Amniotic epithelial cell (primary cell): Measurements from ENCODE around the gene CREB1.
"Not testable (repeated sequence)": the region's sequence is repeated elsewhere in the genome, so short reads cannot be mapped to it uniquely, and the experiment has no call there.

Source experiments
- DNase-seq: peaks from one replicate; pipeline ENCODE4 v3.0.0-alpha.2; 2010; ENCODE audit warnings: low read depth

Gene CREB1

DNA sequence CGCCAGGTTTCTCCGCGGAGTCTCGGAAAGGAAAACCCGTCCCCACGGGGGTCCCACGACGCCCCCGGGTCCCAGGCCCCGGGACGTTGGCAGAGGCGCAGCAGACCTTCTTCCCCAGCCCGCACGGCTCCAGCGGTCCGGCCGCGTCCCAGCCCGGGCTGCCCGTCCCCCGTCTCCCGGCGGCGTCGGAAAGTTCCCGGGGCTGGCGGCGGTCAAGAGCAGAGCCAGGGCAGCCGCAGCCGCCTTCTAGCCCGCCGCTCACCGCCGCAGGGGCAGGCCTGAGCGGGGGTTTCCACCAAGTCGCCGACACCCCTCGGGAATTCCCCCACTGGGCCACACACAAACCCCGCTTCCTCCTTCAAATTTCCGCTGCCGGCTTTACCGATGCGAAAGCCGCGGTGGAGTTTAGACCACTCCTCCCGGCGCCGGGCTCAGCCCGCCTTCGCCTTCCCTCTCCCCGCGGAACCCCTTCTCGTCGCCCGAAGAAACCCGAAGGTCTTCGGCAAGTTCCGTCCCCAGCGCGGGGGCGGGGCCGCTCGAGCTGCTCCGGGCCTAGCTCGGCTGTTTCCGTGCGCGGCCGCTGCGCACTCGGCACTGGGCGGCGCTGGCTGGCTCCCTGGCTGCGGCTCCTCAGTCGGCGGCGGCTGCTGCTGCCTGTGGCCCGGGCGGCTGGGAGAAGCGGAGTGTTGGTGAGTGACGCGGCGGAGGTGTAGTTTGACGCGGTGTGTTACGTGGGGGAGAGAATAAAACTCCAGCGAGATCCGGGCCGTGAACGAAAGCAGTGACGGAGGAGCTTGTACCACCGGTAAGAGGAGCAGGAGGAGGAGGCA, at the start of gene CREB1:
Gene CREB1, plus strand, starts transcription at position 633 of the 830 bp plus-strand sequence. CDS start 25,674 bp downstream, outside the sequence.
- peak; percentile 99 for DNase-seq

DNA sequence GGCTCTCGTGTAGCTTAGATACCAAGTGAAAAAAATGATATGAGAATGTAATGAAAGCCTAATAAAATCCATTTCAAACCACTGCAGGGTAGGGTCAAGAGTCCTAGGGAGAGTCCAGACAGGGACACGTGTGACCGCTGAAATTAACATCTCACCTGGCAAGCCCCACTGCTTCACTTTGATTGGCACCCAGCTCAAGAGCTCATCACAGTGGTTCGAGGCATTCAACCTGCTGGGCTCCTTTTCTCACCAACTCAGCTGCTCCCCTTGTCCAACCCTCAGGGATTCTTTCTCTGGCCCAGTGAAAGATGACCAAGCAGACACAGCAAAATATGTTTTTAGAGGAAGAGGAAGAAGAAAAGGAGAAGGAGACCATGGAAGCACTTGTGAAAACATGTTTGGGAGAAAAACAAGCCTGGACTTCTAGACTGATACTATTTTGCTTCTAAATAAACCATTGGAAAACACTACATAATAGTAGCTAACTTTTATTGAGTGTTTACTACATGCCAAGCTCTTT, 49.2 kb upstream of the CREB1 start:
- no peak for DNase-seq

DNA sequence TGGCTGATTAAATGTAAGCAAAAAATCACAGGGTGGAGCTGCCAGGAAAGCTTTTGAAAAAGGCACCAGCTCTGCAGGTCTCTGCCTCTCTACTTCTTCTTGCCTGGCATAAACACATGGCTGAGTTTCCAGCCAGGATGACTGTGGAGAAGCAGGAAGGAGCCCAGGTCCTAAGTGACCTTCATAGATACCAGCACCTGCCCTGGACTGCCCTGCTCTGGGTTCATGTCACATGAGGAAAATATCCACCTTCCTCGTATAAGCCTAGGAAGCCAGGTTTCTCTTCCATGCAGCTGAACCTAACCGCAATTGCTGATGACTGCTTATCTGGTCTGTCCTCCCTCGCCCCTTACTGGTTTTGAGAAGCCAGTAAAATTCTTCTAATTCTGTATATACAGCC, 47.8 kb upstream of the CREB1 start:
- DNase-seq, result peak; percentile 65

DNA sequence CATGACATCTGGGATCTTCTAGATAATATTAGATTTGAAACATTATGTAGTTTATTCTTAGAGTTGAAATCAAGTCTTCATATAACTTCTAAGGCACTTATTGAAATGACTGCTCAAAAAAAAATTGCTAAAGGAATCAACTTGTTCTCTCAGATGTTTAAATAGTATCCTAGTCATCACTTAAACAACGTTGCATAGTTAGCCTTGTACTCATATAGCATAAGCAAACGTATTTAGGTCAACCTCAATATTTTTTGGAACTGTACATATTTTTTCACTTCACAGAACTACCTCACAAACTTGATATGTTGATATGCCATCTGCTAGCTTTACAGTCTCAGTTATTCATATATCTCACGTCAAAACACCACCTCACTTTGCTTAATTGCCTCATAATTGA, 47.1 kb upstream of the CREB1 start:
- peak; percentile 39 for DNase-seq

DNA sequence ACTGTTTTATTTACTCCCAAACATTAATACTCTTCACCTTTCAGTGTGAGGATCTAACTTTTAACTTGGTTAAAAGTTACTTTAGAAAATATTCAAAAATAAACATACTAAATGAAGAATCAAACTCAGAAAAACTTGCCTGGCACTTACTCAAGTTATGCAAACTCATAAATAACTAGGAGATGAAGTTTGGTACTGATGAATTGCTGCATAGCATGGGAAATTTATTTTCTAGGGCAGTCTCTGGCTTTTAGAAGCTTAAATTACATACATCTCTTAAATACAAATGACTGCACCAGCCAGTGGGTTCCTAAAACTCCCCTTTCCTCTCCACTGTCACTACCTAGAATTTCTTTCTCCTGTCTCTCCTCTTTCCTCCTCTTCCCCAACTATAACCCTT, 46.7 kb upstream of the CREB1 start:
- DNase-seq, result peak; percentile 58

DNA sequence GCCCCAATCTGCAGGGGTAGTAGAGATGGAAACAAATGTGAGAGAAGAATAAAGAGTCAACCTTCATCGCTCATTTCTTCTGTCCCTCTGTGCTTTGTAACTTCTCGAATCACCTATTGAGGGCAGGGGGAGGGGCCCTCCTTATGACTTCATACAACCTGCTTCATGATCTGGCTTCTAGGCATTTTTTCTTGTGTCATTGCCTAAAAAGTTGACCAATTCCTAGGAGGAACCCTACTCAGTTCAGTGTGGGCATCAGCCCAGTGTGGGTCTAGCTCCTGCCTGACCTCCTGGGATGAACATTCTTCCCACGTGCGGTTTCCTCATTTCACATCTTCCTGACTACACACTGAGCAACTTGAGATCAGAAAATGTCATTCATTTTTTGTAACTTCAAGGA, 46.3 kb upstream of the CREB1 start:
- DNase-seq, result peak; percentile 72

DNA sequence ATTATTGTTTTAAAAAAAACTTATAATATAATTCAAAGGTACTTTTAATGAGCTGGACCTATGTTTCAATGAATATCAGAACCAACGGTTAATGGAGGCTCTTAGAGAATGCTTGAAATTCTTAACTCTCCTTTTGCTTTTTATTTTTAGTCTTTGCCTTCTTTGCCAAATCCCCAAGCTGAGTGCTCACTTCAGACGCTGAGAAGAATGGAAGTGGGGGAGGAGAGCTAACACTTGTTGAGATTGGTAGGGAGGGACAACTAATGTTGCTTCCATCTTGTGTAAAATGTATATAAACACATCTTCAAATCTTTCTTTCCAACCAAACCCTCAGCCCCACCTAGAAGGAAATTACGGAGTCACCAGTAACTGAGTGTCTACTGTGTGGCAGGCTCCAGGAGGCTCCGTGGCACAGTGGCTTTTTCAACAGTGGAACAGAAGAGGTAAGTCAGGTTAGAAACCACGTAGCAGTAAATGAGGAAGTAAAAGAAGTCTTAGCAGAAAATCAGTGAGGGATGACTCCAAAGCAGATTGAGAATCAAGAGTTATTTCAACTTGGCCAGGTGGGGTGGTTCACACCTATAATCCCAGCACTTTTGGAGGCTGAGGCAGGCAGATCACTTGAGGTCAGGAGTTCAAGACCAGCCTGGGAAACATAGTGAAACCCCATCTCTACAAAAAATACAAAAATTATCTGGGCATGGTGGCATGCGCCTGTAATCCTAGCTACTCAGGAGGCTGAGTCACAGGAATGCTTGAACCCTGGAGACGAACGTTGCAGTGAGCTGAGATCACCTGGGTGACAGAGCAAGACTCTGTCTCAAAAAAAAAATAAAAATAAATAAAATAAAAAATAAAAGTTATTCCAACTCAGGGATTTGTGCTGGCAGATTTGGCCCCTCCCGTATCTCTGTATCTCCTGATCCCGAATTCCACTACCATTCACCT, 45.0 kb upstream of the CREB1 start:
- no peak for DNase-seq

DNA sequence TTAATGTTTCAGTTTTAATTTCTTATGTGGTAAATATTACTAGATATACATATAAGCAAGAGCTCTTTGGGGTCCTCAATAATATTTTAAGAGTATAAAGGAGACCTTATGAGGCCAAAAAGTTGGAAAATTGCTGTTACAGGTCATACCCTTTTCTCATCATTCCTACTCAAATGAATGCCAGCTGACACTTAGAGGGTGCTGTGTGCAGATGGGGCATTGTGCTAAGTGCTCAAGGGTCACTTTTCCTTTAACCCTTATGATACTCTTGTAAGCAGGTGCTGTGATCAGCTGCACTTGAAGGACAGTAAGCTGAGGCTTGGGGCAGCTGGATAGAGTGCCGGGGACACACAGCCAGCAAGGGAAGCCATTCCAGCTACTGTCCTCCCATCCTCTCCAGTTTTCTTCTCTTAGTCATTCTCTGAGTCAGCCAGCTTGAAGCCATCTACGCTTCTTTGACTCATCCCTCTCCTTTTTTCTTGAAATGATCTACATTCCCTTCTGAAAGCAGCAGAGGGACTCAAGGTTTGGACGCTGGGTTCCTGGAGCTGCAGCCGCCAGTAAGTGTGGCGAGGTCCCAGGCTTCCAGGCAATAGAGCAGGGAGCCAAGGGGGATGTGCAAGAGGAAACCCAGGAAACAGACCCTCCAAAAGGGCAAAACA, 42.0 kb upstream of the CREB1 start:
- DNase-seq, result peak; percentile 89

DNA sequence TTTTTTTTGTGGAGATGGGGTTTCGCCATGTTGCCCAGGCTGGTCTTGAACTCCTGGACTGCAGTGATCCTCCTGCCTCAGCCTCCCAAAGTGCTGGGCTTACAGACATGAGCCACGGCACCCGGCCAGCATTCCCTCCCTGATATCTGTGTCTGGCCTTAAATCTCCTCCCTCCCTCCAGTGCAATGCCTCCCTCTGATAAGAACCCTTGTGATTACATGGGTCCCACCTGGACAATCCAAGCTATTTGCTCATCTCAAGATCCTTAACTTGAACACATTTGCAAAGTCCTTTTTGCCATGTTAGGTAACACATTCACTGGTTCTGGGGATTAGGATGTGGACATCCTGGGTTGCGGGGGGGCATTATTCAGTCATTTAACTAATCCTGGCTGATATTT, 40.5 kb upstream of the CREB1 start:
- DNase-seq, result no peak

DNA sequence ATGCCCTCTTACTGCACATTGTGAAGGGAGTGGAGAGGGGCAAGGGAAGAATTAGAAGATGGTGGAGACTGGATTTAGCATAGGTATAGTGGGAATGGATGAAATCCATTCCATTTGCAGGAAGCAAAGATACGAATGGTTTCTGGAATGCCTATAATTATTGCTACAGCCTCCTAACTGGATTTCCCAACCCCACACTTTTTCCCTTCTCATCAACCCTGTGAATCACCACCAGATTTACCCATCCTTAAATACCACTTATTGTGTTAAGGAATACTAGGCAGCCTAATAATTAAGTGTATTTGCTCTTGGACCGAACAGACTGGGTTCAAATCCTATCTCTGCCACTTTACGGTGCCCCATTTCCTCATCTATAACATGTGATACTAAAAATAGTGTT, 39.3 kb upstream of the CREB1 start:
- no peak for DNase-seq

DNA sequence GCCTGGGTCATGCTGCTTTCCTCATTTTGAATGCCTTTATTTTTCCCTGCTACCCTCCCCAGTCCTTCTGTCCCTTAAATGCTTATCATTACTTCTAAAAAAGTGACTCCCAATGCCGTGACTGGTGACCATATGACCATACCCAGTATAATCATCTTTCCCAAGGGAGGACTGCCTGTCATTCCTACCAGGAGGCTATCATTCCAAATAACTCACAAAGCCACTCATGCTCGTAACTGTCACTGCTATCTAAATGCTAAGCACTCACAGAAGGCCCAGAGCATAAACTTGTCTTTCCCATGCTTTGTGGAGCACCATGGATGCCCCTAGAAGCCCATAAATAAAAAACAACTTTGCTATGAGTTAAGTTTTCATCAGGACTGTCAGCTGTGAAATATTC, 38.7 kb upstream of the CREB1 start:
- DNase-seq, result no peak

DNA sequence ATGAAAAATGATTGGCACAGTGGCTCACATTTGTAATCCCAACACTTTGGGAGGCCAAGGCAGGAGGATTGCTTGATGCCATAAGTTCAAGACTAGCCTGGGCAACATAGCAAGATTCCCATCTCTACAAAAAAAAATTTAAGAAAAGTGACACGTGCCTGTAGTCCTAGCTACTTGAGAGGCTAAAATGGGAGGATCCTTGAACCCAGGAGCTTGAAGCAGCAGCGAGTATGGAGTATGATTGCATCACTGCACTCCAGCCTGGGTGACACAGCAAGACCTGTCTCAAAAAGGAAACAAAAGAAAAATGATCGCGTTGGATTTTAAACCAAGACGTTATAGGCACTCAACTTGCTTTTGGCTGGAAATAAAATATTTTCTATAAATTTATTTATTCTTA, 37.8 kb upstream of the CREB1 start:
- DNase-seq, result no peak

DNA sequence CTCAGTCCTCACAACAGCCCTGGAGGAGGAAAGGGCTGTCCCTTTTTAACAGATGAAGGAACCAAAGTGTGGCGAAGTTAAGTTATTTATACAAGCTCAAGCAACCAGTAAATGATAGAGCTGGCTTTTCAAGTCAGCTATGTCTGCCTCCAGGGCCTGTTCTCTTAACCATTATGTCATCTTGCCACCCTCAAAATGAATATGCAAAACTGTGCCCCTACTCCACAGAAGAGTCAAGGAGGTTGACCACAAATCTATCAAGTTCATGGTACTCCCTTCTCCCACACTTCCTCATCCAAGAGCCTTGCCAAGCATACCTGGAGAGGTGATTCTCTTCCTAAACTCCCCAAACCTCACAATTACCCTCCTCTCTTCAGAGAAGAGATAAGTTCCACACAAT, 37.3 kb upstream of the CREB1 start:
- DNase-seq, result no peak

DNA sequence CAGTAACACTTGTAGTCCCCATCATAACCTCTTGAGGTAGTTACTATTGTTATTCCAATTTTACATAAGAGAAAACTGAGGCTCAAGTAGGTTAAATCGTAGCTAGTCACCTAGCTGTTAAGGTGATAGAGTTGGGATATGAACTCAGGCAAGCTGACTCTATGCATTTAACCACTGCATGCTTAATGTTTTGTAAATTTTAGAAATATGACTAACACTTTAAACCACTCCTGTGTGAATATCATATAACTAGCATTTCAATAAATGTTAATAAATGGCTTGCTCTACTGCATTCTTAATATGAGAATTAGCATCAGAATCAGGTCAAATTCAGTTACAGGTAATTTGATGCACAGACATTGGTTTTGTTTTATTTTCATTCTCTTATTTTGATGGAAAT, 35.6 kb upstream of the CREB1 start:
- no peak for DNase-seq

DNA sequence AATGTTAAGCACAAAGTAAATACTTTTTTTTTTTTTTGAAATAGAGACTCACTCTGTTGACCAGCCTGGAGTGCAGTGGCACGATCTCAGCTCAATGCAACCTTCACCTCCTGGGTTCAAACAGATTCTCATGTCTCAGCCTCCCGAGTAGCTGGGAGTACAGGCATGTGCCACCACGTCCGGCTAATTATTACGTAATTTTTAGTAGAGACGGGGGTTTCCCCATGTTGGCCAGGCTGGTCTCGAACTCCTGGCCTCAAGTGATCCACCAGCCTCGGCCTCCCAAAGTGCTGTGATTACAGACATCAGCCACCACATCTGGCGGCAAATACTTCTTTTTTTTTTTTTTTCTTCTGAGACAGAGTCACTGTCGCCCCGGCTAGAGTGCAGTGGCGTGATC, 32.8 kb upstream of the CREB1 start:
- DNase-seq, result not testable (repeated sequence)

DNA sequence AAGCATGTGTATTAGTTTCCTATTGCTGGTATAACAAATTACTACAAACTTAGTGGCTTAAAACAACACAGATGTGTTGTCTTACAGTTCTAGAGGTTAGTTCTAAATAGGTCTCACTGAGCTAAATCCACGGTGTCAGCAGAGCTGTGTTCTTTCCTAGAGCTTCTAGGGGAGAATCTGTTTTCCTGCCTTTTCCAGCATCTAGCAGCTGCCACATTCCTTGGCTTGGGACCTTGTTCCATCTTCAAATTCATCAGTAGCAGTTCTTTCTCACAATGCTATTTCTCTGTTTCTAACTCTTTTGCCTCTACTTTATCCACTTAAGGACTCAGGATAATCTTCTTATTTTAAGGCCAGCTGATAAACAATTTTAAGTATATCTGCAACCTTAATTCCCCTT, 32.2 kb upstream of the CREB1 start:
- no peak for DNase-seq

DNA sequence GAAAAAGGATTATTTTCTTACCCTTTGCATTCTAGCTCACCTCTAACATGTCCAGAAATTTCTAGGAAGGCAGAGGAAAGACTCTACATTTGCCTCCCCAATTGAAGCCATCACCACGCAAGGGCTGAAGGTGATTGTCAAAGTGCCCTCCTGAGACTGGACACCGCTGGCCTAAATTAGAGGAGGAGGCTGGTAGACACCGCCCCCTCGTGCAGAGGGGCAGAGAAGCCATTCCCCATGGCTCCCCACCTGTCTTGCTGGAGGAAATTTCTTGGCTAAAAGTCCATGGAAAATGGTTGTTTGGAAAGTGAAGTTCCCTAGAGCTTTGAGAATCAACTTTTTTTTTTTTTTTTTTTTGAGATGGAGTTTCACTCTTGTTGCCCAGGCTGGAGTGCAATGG, 31.3 kb upstream of the CREB1 start:
- no peak for DNase-seq

DNA sequence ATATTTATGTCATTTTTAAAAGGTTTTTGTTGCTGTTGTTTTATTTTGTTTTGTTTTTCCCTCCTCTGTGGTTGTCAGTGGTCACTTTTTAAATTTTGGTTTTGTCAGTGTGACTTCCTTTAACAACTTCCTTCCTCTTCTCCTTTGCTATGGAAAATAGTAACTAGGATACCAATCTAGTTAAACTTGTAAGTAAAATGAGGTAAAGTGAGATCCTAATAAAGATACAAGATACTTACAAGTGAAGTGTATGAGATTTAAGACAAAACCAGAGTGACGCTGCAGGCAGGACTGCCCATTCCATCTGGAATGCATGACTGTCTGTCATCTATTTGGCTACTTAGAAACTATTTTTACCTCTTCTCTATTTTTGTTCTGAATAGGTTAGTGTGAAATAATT, 30.6 kb upstream of the CREB1 start:
- no peak for DNase-seq

DNA sequence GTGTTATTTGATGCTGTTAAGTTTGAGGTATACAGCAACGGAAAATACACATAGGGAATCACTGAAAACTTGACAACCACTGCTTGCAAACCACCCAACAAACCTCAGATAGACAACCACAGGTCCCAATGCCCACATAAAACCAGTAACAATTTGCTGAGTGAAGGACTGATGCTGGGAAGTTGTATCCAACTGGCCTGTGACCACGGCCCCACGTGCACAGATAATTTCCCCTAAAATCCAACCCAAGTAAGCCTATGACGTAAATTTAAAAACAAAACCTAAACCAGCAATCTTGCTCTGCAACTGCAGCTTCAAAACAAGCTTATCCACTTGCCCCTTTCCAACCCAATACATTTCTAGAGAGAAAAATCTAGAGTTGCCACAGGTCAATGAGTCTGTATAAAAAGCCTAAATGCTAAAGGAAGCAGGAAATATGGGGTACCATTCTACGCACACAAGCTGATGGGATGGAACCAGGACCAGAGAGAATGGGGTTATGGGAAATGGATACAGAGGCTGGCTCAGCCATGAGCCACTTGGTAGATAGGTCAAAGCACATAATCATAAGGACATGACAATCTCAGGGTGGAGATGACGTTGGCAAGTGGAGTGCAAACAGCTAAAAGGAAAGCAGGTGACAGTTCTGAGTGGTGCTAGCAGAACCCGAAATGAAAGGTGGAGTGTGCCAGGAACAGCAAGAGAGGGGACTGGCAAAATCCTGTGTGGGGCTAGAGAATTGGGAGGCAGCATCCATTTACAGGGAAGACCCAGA, 27.8 kb upstream of the CREB1 start:
- DNase-seq, result no peak

DNA sequence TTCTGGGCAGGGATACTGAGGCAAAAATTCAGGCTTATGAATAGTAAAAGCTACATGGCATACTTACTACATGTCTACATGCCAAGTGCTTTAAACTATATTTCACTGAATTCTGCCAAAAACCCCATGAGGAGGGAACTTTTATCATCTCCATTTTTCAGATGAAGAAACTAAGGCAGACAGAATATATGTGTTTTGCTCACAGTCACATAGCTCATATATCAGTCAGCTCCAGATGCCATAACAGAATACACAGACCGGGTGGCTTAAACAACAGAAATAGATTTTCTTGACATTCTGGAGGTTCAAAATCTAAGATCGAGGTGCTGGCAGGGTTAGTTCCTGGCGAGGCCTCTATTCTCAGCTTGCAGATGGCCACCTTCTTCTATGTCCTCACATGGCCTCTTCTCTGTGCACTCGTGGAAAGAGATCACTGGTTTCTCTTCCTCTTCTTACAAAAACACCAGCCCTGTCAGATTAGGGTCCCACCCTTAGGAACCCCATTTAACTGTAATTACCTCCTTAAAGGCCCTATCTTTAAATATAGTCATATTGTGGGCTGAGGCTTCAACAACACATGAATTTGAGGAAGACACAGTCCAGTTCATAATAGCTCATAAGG, 27.1 kb upstream of the CREB1 start:
- no peak for DNase-seq

DNA sequence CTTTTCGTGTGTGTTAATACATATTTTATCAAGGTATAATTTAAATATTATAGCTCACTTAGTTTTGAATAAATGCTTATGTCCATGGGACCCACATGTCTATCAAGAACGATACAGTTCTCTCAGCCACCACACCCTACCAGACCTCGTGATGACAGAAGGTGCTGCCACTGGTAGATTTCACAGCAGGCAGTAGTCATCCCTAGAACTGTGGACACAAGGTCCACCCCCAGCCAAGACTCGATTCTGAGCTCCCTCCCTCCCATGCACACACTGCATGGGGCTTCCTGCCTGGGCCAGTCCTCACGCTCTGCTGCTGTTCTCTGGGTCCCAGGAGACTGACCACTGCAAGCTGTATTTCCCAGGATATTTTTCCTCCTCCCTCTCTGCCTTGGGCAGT, 26.5 kb upstream of the CREB1 start:
- DNase-seq, result no peak
